Mammary epithelial cell (primary cell): ENCODE data around the gene XPA.

ENCODE experiments used
- CTCF ChIP-seq, 2 donors: IDR thresholded peaks in 1 of 2; conservative IDR thresholded peaks in 1 of 2; 2 replicates each; pipeline ENCODE4 v1.5.1; 2011 to 2012; ENCODE audit warnings: inconsistent platforms in 2 of 2, low read length in 2 of 2, mild to moderate bottlenecking in 2 of 2, control low read depth in 1 of 2, low read depth in 1 of 2; ENCODE audit not compliant: insufficient read depth in 1 of 2; ENCODE audit errors: extremely low read depth in 1 of 2
- EZH2 ChIP-seq: IDR thresholded peaks from 2 replicates; pipeline ENCODE4 v1.6.1; 2012; ENCODE audit warnings: low read length, inconsistent platforms, borderline replicate concordance

GRCh38 chr9:97726716-97727115 is 29.6 kb upstream of the XPA start:
- no peak for TF ChIP-seq CTCF (conservative IDR thresholded peaks at IDR 0.05 in 1 of 2, IDR thresholded peaks at IDR 0.05 in 1 of 2; ENCODE audit: extremely low read depth in 1 of 2, insufficient read depth in 1 of 2, low read depth in 1 of 2, low read length in 2 of 2)
- TF ChIP-seq EZH2, result no peak
